GM18499 (cell line): Measurements from ENCODE around the gene KISS1.

Experiments
- ATAC-seq: cut with Tn5 transposase; IDR thresholded peaks from one replicate; pipeline ENCODE4 v1.9.1; 2021; ENCODE audit warnings: moderate number of reproducible peaks; ENCODE audit not compliant: insufficient read depth, unreplicated experiment

Gene KISS1

DNA sequence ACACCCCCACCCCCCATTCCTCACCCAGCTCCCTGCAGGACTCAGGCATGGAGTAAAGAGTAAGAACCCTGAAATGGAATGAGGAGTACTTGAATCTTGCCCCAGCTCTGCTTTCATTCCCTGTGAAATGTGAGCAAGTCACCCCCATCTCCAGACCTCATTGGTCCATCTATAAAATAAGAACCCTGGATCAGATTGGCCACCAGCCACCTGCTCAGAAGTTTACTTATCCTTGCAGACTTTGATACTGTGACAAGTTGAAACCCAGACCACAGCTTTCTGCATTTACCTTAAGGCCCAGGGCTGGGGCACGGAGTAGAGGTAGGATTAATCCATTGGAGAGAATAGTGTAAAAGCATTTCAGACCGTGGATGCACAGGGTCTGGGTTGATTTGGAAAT, 2.2 kb downstream of the KISS1 start:
- ATAC-seq, result no peak

DNA sequence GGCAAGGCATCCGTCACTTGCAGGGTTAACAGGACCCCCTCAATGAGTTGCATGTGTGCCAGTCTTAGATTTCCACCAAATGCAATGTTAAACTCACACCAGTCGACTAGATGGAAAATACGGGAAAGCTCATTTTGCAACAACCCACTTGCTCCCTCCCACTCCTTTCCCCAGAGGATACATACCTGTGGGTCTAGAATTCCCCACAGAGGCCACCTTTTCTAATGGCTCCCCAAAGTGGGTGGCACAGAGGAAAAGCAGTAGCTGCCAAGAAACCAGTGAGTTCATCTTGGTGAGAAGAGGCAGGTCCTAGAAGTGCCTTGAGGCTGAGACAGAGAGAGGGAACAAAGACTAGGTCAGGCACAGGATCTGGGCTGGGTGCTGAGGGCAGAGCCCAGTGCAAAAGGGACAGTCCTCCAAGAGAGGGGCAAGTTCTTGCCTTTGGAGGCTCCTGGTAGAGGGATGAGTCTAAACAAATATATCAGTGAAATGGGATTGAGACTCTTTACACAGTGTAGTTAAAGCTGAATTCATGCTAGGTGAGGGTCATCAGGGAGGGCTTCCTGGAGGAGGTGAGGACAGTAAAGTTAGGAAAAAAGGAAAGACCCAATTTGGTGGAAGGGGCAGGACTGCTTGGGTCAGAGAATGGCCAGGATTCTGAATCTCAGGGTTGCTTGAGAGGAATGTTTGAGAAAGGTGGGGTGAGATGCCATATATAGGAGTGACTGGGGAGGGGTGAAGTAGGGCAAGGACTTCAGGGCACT, 3.5 kb downstream of the KISS1 start:
- no peak for ATAC-seq

DNA sequence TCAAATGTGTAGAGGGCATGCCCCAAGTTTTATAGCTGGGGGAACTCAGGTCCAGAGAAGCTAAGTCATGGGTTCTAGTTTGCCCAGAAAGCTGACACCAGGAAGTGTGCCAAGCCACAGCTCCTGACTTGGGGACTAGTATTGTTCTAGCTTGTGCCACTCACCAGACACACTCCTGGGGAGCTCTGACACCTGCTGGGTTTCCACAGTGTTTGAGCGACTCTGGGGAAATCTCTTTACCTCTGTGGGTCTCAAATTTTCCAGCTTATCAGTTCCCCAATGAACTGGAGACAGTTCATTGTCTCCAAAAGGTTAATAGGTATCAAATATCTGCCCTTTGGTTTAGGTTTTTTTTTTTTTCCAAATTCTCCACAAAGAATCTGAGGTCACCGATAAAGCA, 4.2 kb downstream of the KISS1 start:
- ATAC-seq, result no peak

DNA sequence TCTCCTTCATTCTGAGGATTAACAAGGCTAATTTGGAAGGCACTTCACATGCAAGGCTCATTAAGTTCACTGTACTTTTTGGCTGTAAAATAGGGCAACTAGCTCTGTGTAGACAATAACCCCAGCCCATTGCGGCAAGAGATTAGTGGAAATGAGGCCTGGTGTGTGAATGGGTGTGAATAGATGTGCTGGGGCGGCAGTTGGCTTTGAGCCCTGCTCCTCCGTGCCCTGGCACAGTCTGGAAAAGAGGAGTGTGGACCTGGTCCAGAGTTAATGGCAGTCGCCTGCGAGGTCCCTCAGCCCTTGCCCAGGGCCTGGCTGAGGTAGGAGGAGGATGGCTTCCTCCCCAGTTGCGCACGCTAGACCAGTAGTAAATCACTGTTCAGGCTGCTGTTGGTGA, 4.8 kb downstream of the KISS1 start:
- ATAC-seq, result no peak

DNA sequence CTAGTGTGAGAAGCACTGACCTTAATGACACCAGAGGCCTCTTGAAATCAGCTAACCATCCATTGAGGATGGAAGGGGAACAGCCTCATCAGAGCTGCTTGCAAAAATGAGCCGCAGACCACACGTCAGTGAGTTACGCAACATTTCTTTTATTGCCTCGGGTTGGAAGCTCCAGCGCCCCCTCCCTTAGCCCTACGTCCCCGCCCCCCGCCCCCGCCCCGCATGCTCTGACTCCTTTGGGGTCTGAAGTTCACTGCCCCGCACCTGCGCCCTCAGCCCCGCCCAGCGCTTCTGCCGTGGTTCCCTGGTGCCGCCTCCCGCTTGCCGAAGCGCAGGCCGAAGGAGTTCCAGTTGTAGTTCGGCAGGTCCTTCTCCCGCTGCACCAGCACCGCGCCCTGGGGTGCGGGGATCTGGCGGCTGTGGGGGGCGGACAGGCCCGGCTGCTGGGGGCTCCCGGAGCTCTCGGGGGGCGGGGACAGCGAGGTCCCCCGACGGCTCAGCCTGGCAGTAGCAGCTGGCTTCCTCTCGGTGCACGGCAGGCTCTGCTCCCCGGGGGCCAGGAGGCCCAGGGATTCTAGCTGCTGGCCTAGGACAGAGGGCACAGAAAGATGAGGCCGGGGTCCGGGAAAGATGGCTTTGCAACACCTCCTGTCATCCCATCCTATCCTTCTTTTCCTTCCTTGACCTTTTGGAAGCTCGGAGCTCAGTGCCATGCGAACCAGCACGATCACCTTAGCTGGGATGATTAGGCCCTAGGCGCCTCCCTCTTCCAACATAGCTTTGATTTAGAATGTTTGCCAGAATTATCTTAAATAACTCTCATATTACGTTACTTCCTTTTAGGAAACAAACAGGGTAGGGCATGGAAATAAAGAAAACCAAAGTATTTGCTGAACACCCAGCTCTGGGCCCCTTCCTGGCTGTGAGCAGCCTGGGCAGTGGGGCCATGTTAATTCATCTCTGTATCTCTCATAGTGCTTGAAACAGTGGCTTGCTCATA, 5.8 kb downstream of the KISS1 start:
- no peak for ATAC-seq

DNA sequence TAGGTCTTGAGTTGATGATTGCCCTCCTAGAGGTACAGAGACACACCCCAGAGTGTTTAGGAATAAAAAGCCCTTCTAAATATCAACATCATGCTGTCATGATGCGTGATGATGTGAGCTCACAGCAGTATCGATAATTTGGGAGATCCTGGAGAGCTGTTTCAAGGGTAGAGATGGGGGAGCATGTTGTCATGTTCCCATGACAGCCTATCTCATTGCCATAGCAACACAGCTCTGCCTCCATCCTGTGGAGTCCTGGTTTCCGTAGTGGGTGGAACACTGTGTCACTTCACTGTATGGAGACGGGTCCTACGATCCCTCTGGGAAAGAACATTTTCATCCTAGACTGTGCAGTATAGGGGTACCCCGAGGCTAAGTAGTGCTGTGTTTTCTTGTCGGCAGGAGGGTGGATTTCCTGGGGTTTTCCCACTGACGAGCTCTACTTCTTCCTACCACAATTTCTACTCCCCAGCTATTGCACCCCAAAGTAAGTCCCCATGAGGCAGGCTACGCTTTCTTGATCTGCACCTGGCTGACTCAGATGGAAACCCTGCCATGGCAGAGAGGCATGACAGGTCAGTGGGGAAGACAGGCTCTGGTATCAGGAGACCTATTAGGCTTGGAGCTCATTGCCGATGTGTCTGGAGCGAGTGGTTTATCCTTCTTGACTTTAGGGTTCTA, 7.2 kb downstream of the KISS1 start:
- no peak for ATAC-seq

DNA sequence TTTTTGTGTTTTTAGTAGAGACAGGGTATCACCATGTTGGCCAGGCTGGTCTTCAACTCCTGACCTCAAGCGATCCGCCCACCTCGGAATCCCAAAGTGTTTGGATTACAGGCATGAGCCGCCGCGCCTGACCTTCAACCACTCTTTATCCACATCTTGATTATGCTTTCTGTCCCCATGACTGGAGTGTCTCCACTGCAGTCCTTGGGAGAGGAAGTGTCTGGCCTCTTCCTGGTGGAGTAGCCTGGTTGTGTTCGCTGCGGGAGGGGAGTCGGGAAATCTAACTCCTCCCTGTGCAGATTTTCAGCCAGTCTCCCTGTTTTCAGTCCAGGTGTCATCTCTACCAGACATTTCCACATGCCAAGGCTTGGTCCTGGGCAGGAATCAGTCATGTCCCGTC, 9.7 kb downstream of the KISS1 start:
- ATAC-seq, result no peak

DNA sequence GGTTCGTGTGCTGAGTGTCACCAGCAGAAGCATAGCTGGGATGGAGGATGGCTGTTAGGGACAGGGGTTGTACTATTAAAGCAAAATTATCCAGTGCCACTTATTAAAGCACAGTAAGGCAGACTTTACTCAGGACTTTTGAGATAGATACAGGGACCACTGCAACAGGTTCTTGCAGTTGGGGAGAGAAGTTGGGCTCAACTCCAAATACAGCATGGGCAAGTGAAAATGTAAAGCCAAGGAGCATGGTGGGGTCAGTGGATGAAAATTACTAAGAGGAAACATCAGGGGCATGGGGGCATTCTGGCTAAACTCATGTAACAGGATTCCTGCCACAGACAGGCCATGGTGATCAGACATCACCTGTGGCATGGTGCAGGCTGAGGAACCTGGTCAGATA, 15.2 kb downstream of the KISS1 start:
- ATAC-seq, result no peak

DNA sequence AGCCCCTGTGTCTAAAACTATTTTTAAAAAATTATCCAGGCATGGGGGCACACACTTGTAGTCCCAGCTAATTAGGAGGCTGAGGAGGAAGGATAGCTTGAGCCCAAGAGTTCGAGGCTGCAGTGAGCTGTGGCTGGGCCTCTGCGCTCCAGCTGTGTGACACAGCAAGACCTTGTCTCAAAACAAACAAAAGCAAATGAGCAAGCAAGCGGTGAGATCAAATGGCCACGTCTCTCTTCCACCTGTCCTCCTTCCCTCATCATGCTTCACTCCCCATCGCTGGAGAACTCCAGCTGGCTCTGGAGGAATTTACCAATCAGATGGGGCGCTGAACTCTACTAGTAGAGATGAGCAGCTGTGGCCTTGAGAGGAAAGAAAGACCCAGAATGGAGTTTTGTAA, 16.2 kb downstream of the KISS1 start:
- ATAC-seq, result no peak

DNA sequence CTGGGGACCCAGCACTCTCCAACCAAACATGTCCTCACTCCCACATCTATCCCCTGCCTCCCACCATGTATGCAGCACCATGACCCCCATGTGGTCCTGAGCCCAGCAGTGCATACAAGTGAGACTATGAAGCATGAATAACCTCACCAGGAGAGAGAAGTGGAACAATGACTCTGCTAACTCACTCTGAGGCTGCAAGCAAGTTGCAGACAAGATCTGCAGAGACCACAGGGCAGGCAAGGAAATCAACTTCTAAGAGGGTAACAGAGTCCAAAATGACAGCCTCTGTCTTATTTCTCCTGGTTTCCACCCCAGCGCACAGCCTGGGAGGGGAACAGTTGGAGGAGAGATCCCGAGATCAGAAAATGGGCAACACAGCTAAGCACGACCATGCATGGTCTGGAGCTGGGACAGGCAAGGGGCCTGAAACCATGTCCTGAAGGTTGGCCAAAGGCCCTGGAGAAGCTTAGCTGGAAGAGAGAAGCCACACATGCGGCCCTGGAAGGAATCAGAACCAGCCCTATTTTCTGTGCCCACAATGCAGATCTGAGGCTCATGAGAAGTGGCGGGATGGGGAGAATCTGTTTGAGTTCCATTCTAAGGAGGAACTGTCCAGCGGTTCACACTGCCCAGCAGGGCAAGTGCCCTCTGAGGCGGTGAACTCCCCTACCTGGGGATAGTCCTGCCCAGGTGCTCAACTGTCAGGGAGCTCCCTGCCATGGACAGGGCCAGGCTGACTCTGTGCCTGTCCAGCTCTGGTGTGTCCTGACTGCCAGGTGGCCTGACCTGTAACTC, 17.6 kb downstream of the KISS1 start:
- no peak for ATAC-seq

DNA sequence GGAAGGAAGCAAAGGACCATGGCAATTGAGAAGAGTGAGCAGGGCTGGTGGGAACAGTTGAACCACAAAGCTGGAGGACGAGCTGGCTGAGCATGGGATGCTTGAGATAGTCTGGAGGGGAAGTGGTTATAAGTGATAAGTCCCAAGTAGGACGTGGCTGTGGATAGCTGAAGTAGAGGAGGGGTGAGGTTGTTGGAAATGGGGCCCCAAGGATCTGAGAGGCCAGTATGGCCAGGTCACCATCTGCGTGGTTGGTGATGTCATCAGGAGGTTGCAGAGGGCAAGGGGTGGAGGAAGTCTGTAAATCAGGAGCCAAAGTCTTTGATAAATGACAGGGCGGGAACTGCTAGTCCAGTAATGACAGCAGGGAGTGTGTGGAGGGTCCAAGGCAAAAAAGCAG, 19.2 kb downstream of the KISS1 start:
- no peak for ATAC-seq

DNA sequence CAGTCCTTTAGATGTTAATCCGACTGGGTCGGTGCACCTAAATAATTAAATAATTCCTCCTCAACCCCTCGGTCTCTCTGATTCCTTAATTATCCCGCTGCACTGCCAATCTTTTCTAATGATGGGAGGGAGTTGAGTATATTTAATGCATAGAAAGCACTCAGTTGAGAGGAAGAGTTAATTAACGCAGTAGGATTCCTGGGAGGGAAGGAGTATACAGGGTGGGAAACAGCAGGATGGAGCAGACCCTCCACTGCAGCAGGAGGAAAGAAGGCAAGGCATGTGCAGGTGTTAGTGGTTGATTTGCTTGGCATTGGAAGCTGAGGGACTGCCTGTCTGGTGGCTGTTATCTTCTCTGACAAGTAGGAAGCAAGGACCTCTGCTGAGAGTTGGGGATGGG, 20.2 kb downstream of the KISS1 start:
- no peak for ATAC-seq

DNA sequence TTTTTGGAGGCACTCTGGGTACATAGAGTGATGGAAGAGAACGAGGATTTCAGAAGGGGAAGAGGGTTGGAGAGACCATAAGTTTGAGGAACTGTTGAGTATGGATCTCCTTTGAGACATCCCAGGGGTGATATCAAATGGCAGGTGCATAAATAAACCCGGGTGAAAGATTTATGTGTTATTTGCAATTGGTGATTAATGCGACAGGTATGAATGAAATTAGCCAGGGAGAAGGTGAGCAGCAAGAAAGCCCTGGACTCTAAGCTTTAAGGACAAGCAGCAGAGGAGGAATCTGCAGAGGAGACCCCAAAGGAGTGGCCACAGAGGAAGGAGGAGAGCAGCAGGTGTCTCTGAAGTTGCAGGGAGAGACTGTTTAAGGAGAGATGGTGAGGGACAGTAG, 21.3 kb downstream of the KISS1 start:
- no peak for ATAC-seq

DNA sequence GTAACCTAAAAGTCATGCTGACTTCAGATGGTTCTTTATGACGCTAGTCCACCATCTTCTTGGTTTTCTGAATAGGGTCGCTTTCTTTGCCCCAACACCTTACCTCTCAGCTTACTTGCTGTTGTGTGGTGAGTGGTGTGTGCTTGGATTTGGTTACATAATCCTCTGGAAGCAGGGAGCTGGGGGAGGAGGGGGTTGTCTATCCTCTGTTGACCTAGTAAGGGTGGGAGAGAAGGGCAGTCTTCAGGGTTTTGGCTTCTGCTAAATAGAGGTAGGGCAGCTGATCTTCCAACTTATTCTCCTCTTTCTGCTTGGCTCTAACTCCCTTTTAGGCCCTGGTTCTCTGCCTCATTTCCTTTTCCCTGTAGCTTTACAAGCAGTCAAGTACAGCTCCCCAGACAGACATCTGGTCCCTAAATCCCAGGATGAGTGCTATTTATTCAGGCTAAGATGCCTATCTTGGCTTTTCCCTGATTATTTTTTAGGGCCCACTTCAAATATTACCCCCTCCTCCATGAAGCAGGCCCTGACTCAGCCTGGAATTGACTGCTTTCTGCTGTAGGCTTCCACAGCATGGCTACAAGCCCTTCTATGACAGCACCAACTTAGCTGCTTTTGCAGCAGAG, 23.8 kb downstream of the KISS1 start:
- ATAC-seq, result no peak

DNA sequence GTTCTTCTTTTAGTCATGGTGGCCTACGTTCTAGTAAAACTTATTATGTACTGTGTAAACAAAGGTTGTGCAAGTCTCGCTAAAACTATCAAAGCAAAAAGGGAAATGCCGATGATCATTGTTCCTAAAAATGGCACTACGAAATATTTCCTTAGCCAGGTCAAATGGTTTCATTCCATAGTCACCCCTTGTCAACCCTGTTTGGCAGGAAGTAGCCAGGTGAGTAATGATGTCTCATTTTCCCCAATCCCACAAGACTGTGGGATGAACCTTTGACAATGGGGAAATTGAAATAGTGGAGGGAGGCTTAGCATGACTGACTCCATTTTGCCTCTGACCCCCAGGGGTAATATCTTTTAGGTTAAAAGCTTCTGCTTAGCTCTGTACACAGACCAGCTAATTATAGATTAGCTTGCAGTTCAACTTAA, 24.5 kb downstream of the KISS1 start:
- ATAC-seq, result no peak

DNA sequence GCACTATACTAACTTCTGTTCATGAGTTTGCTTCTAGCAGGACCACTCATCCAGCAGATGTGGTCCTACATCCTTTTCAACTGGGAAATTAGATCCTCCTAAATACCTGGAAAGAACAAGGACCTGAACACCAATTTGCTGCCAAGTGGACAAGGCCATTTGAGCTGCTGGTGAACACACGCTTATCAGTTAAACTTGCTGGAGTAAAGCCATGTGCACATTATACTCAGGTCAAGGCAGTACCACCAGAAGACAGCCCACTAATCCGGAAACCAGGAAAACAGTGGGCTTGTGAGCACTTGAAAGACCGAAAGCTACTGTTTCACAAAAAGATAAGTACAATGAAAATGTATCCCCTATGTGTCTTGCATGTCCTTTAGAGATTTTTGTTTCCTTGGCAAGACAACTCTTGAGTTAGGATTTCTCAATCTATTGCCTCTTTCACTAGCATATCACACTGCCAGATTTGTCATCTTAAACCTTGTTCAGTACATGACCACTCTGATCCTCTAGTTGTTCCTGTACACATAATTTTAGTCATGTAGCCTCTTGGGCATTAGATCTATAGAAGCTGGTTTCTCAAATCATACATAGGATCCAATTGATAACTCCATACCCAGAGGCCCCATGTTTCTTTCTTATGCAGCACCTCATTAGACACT, 25.7 kb downstream of the KISS1 start:
- no peak for ATAC-seq

DNA sequence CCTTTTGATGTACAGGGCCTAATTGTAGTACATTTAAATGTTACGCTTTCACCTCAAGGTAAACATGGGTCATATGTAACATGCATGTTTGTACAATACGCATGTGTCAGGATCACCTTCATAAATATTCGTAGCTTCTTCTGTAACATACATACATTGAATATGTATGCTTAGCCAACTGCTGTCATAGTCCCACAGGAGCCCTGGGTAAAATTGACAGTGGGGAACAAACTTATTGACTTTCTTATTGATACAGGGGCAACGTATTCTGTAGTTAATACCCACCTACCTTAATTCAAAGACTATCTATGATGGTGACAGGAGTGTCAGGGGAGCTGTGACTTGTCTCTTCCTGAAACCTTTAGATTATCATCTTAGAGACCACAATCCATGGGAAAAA, 26.4 kb downstream of the KISS1 start:
- no peak for ATAC-seq

DNA sequence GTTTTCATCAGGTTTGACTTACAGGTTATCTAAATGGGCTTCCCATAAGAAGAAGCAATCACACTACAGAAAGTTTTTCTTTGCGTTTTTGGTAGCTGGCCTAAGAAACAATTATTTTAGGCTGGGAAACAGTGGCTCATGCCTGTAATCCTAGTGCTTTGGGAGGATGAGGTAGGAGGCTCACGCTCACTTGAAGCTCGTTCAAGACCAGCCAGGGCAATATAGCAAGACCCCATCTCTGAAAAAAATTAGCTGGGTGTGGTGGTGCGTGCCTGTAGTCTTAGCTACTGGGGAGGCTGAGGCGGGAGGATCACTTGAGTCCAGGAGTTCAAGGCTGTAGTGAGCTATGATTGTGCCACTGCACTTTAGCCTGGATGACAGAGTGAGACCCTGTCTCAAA, 28.6 kb downstream of the KISS1 start:
- no peak for ATAC-seq

DNA sequence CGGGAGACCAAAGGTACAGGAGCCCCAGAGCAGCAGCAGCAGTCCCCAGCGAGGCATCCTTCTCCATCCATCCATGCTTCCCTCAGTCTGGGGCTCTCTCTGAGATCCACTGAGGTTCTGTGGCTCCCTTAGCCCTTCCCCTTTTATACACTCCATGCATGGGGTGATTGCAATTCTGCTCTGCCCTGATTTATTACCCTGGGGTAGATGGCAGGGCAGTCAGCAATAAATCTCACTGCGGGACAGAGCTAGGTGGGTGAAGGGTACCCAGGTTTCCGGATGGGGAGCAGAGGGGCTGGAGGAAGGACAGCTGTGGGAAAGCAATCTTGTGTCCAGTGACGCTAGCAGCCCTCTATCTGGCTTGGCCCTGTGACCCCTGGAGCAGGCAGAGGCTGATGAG, 30.1 kb downstream of the KISS1 start, which contains the start of gene REN:
TSS of gene REN (minus strand) at position 119 of the 400 bp plus-strand sequence. CDS start at position 75, 44 bp downstream.
- ATAC-seq, result no peak
